Lower leg skin (tissue), 4 donors: ENCODE results near the gene ZNF672. TPM values are rescaled to one million over a fixed set of nuclear protein-coding genes. Genes with fewer than 3 reads are reported as not detected.

ENCODE experiments used
- DNase-seq, 2 donors: peaks; one replicate each; pipeline ENCODE4 v3.0.0-alpha.2; 2019; ENCODE audit warnings: low spot score in 2 of 2
- H3K4me3 ChIP-seq: fragments of 200-600 bp; sonication (generic); 2 replicates; pipeline ENCODE4 v1.5.1; 2017; ENCODE audit warnings: mild to moderate bottlenecking, low read depth; ENCODE audit not compliant: poor library complexity, severe bottlenecking
- POLR2A ChIP-seq, 2 donors: fragments of 450-650 bp; IDR thresholded peaks; one replicate each; pipeline ENCODE4 v1.6.1; 2016 to 2017; ENCODE audit warnings: antibody characterized with exemption in 2 of 2, mild to moderate bottlenecking in 1 of 2, moderate library complexity in 1 of 2
- WGBS, 2 donors: methylation state at CpG; one replicate each; pipeline ENCODE4 v1.1.5; 2018; 5-methylcytosine and 5-hydroxymethylcytosine counted together
- intact Hi-C: fragments of 100-400 bp; cut with DNase I; formaldehyde crosslinking; loops from one replicate; pipeline ENCODE4 v1.15.0; 2023; ENCODE audit warnings: low total_unique reads
- total RNA-seq, 4 donors: library from RNA; depleted of rRNA; stranded (reverse); fragments of >200 nt; gene quantifications; one replicate each; pipeline ENCODE4 v1.1.0, GENCODE V29; 2016
- TF ChIP-seq, protein P1 (sequence below), 3 donors: fragments of 450-650 bp; IDR thresholded peaks; one replicate each; pipeline ENCODE4 v1.5.1; 2016; ENCODE audit warnings: antibody characterized with exemption in 3 of 3, mild to moderate bottlenecking in 3 of 3, moderate library complexity in 2 of 3

ZNF672 gene
- total RNA-seq, 4 donors from 2014 or later = 34.7 to 50.4 (median 42.6) TPM

DNA sequence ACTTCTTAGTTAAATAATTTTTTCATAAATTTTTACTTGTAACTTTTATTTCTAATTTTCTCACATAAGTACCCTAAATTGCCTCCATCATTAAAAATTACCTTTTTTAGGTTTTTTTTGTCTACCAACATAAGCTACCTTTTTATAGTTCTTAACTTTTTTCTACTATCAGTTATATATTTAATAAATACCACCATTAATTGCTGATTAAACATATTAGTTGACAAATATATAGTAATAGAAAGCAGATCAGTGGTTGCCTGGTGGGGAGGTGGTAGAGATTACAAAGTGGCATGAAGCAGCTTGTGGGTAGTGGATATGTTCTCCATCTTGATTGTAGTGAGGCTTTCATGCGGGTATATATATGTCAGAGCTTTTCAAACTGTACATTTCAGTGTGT is 6.2 kb upstream of the ZNF672 start:
- WGBS, 2 donors = 91 to 96% methylated on average over 1 of the region's 1 CpG
- intact Hi-C loops = no loop called here
- no peak for DNase-seq

DNA sequence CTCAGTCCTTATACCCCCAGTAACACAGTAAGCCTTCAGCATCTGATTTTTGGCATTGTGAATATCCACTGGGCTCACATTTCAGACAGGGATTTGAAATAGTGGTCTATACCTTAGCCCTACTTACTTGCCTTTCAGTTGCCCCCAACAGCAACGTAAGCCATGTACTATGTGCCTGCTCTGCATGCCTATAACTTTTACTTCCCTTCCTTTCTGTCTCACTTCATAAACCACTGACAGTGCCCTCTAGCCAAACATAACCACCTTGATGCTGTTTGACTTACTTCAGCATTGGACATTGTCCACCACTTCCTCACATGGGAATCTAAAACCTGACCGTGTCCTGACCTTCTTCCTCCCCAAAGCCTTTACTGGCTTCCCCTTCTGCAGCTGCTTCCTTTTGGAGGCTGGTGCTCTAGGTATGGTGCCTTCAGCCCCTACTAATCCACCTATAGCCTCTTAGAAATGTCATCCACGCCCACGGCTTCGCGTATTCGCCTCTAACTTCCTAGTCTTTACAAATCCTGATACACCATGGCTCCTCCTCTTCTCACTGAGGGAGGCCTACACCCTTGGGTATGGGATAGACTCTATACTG is 3.6 kb upstream of the ZNF672 start:
- intact Hi-C loops = no loop called here
- no peak overlapping the region for H3K4me3 ChIP-seq
- 61 to 66% methylated on average over 7 of the region's 7 CpGs for WGBS, 2 donors
- DNase-seq = peak in 1 of 2 donors; percentile 62
- TF ChIP-seq, protein P1, sequence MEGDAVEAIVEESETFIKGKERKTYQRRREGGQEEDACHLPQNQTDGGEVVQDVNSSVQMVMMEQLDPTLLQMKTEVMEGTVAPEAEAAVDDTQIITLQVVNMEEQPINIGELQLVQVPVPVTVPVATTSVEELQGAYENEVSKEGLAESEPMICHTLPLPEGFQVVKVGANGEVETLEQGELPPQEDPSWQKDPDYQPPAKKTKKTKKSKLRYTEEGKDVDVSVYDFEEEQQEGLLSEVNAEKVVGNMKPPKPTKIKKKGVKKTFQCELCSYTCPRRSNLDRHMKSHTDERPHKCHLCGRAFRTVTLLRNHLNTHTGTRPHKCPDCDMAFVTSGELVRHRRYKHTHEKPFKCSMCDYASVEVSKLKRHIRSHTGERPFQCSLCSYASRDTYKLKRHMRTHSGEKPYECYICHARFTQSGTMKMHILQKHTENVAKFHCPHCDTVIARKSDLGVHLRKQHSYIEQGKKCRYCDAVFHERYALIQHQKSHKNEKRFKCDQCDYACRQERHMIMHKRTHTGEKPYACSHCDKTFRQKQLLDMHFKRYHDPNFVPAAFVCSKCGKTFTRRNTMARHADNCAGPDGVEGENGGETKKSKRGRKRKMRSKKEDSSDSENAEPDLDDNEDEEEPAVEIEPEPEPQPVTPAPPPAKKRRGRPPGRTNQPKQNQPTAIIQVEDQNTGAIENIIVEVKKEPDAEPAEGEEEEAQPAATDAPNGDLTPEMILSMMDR (IDR thresholded peaks at IDR 0.05) = no peak
- no peak for TF ChIP-seq POLR2A (IDR thresholded peaks at IDR 0.05)

More for the DNA sequence above, 6.2 kb upstream of the ZNF672 start:
- no peak overlapping the region for H3K4me3 ChIP-seq
- TF ChIP-seq, protein P1 (IDR thresholded peaks at IDR 0.05) = no peak
- TF ChIP-seq POLR2A (IDR thresholded peaks at IDR 0.05) = no peak

DNA sequence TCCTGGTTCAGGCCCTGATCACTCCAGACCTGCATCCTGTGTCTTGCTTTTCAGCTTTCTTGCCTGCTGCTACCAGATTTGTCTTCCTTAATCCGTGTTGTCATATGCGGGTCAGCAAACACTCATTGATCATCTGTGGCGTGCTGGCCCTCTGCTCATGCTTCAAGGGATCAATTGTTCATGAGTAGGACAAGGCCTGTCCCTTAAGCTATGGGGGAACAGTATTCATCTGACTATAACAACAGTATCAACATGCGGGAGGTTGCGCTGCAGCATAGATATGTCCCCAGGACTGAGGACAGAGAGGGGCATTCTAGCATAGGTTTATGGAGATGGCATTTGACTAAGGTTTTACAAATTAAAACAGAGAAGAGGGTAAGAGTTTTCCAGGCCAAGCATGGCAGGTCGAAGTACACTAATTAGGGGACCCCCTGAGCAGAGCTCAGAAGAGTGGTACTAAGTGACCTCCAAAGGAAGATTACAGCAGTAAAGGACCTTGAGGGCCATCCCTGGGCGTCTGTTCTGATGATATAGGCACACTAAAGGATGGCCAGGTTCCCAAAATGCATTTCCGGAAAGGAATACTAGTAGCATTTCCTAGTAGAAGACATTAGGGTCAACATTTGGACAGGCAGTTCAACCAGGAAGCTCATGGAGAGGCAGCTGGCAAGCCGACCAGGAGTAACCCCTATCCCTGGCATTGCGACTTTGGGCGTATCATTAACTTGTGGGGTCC is 811 bp upstream of the ZNF672 start:
- TF ChIP-seq POLR2A (IDR thresholded peaks at IDR 0.05) = no peak
- TF ChIP-seq, protein P1 (IDR thresholded peaks at IDR 0.05) = no peak
- intact Hi-C loops = no loop called here
- DNase-seq = peak in 1 of 2 donors; percentile 74
- 50 to 51% methylated on average over 11 of the region's 11 CpGs for WGBS, 2 donors
- peak overlapping the region; percentile 6 for H3K4me3 ChIP-seq

DNA sequence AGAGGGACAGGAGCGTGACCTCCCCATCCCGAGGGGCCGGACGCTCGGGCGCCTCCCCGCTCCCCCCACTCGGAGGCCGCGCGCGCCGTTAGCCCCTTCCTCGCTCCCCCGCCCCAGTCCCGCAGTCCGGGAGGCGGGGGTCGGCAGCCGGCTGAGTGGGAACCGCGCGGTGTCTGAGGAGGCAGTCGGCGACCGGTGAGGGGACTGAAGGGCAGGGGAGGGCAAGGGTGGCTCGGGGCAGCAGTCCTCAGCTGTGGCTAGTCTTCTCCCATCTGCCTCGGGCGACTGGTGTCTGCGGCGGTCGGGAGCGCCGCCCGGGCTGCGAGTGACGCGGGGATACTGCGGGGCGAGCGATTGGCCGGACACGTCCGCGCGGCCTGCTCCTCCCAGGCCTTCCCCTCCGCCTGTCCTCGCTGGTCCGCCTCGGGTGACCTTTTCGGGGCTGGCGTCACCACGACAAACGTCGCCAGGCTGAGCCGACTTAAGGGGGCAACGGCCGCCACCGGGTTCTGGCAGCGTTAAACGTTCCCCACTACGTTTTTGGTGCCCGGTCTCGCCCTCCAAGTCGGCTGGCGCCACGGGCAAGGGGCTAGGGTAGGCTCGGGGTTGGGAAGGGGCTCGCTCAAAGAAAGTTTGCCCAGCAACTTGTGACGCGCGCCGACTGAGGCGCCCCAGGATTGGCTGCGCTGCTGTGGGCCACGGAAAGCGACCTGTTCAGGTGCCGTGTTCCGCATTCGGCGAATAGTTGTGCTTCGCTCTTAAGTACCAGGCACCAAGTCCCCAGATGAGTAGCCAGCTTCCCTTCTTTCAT is 538 bp downstream of the ZNF672 start:
- no peak for TF ChIP-seq POLR2A (IDR thresholded peaks at IDR 0.05)
- TF ChIP-seq, protein P1 (IDR thresholded peaks at IDR 0.05) = no peak
- DNase-seq = peak; percentile 88 to 97
- H3K4me3 ChIP-seq = peak overlapping the region; percentile 76
- intact Hi-C loops = no loop called here
- 0% methylated on average over 34 to 43 of the region's 82 CpGs for WGBS, 2 donors

DNA sequence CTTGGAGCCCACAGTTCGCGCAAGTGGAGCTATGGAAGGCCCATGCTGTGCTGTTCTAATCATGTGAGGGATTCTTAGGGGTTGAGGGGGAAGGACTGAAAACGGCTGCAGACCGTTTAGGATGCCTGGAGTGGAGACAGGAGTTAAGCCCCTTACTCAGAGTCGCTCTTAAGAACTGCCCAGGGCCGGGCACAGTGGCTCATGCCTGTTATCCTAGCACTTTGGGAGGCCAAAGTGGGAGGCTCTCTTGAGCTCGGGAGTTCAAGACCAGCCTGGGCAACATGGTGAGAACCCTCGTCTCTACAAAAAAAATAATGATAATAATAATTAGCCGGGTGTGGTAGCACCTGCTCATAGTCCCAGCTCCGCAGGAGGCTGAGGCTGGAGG is 1.1 kb downstream of the ZNF672 start:
- H3K4me3 ChIP-seq = peak overlapping the region; percentile 76
- intact Hi-C loops = no loop called here
- DNase-seq = no peak
- TF ChIP-seq, protein P1 (IDR thresholded peaks at IDR 0.05) = no peak
- no peak for TF ChIP-seq POLR2A (IDR thresholded peaks at IDR 0.05)
- 9 to 13% methylated on average over 10 of the region's 10 CpGs for WGBS, 2 donors
